GM18868 (cell line): Measurements from ENCODE around the gene METTL21A.

Experiments
- ATAC-seq: cut with Tn5 transposase; IDR thresholded peaks from one replicate; pipeline ENCODE4 v1.9.1; 2021; ENCODE audit warnings: mild to moderate bottlenecking, moderate library complexity; ENCODE audit not compliant: unreplicated experiment

Gene METTL21A

DNA sequence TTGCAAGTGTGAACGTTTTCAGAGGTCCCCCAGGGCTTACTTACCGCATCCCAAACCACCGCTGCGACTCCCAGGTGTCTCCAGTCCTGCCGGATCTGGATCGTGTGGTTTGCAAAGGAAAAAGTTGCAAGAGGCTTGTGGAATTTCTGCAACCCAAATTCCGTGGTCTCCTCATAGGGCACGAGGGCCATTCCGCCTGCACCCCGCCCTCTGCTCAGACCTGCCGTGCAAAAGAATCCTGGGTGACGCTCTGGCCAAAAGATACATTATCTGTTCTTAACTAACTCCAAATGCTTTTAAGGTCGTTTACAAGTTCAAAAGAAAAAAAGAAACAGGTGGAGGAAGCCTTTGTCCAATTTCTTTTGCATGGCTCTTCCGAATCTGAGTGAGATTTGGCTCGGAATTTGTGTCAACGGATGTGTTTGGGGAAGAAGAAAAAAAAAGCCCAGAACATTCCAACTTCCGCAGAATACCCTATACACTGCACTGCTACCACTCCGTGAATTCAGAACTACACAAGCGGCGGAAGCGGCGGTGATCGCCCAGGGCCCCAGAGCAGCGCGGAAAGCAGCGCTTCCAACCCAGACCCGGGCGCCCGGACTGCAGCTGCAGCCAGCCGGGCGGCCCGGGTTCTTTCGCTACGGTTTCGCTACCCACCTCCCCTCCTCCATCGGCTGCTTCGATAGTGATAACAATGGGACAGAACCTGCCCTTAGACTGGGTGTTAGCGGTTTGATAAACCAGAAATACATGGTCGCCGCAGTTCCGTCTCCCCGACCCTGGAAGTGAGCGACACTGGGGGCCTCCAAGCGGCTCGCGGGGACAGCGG lies 795 bp downstream of the METTL21A start:
- ATAC-seq: peak; percentile 33

DNA sequence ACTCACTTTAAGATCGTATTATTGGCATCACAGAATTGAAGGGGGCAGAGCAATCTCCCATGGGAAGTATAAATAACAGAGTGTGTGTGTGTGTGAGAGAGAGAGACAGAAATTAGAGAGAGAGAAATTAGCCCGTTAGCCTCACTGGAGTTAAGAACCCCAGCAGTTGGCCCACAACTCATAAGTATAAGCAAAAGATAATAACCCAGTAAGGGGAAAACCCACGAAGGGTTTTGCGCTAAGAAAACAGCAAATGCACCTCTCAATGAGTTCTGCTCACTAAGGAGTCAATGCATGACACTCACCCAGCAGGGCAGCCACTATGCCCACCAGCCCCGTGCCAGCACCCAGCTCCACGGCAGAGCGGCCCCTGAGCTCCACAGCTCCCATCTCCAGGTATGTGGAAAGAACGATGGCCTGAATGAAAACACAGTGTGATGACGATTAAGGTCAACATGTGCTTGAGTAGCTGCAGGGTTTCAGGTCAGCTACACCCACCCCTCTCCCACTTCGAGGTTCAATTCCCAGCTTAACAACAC lies 3.6 kb downstream of the METTL21A start:
- ATAC-seq: no peak

DNA sequence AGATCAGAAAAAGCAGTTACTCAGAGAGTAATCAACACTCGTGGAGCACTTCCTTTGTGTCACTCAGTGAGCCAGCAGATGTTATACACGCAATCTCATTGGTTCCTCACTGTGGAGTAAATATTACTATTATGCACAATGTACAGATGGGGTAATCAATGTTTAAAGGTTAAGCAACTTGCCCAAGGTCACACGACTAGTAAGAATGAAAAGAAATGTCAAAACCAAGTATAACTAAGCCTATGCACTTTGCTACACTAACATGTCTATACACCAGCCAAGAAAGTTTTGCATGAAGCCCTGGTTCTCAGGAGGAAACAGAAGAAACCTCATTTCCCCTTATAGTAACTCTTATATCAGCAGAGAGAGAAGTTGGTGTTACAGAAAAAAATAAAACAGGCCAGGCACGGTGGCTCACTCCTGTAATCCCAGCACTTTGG lies 5.4 kb downstream of the METTL21A start:
- peak; percentile 37 for ATAC-seq

DNA sequence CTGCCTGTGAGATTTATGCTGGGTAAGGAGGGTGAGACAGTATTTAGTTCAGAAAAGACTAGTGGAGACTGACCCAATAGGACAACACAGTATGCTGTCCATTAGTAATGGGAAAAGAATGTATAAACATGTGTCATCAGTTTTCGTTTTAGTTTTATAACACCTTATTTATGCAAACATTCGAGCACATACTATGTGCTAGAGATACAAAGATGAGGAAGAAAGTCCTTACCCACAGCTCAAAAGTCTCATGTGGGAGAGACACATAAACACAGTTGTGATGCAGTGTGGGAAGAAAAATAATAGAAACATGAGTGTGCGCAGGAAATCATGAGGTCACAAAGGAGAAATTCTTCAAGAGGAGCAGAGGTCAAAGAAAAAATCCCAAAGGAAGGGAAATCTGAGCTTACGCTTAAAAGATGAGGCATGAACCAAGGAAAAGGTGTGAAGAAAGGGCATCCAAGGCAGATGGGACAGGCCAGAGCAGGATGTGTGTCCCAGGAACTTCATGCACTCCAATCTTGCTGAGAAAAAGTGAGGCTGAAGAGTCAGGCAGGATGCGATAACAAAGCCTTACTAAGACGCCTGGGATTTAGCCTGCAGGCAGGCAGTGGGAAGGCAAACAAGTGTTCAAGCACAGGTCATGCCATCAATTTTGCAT lies 8.1 kb downstream of the METTL21A start:
- ATAC-seq: no peak

DNA sequence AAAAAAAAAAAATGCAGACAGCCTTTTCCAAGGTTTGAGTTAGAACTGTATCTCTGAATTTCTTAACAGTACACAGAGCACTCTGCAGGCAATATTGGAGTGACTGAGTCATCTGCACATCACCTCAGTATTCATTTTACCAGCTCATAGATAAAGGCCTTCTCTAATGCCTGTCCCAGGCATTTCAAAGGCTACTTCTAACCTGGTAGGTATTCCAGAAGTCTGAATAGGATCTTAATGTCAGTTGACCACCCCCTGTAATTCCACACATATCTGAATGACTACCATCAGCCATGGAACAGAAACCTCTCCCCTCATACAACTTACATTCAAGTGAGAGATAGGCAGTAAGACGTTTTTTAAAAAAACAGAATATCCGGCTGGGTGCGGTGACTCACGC lies 9.0 kb downstream of the METTL21A start:
- ATAC-seq: no peak

DNA sequence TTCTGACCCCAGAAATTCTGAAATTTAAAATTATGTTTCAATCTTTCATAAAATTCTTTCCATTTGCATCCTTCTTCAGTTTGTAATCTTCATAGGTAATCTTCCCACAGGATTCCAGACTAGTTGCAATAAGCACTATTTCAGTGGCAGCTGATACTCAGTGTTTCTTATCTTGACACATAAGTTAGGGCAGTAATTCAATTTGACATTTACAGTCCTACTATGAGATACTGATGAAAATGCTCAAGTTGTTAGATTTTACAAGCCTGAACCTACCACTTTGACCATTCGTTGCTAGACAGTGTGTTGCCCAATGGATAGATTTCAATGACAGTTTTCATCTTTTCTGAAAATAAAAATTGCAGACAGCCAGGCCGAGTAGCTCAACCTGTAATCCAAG lies 10.4 kb downstream of the METTL21A start:
- ATAC-seq: no peak

DNA sequence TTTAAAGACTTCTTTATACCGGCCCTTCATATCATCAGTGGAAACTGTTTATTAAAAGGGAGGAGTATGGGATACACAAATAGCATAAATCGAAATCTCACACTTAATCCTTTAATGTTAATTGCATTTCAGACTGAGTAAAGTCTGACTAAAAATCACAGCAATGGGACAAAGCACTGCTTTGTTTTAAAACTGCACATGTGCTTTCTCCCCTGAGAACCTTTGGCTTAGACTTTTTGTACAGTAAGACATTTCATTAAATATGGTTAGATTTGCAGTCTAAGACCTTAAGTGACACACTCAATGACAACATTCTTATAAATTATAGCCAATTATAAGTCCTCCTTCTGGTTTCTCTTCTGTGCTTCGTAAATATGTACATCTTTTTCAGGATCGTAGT lies 12.5 kb downstream of the METTL21A start:
- ATAC-seq: no peak

DNA sequence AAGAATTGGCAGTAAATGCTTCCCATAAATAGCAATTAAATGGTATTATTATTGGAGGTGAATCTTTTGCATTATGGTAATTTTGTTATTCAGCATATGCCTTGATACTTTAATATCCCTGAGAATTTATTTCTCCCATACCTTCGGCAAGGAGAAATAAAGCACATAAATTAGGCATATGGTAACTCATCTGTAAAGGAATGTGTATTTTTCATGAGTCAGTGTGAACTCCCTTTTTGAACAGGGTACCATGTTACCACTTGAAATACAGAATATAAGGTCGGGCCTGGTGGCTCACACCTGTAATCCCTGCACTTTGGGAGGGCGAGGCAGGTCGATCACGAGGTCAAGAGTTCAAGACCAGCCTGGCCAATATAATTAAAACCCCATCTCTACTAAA lies 18.4 kb downstream of the METTL21A start:
- ATAC-seq: no peak

DNA sequence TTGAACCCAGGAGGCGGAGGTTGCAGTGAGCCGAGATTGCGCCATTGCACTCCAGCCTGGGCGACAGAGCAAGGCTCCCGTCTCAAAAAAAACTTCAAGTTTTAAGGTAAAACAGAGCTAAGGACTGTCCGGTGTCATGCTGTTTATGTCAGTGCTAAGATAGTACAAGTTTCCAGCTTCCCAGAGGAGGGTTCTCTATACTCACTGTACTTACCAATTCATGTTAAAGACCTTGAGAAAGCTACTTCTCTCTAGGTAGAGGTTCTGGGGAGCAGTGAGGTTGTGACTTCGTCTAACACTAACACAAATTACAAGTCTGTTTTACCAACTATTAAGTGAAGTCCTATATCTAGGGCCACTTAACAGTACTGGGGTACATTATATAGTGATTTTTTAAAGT lies 18.8 kb downstream of the METTL21A start:
- no peak for ATAC-seq

DNA sequence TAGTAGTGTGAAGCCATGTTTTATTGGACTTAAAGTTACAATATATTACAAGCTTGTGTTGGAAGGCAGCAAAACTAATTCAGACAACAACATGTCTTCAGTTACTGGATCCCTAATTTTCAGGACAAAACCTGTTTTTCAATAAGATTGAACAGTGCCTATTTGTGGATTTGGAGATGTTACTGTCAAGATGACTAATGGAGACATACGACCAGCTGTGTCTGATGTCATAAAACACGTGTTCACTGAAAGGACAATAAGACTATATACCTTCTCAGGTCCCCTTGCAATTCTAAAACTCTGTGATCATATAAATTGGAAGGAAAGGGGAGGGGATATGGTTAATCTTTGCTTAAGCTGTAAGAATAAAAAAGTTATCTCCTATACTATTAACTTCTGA lies 21.7 kb downstream of the METTL21A start:
- ATAC-seq: no peak

DNA sequence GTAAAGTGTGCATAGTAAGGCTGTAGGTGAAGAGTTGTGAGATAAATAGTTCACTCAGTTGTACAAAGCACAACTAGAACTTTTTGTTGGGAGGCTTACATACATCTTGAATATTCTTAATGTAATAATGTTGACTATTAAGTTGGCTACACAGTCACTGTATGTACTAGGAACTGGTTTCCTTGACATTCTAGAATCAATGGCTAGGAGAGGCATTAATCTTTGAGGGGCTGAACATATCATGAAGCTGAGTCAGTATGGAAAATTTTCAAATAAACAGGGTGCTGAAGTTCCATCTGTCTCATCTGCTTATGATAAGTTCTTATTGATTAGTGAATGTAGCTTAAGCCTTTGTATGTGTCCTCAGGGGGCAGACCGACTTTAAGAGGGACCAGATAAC lies 23.4 kb downstream of the METTL21A start:
- ATAC-seq: no peak

DNA sequence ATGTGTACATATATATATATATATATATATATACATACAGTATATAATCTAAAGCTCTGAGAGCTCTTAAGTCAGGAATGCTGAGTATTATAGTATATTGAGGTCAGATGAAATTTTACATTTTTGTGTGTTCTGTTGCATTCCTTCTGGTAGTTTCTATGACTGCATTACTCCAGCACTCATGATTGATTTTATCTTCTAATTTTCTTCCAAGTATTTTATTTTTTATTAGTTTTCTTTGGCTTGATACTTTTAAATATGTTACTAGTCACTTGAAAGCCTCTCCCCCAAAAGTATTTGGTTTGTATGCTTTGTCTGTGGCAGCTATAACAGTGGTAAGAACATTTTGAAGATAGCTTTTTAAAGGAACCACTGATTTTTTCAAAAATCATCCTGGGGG lies 25.0 kb downstream of the METTL21A start:
- no peak for ATAC-seq

DNA sequence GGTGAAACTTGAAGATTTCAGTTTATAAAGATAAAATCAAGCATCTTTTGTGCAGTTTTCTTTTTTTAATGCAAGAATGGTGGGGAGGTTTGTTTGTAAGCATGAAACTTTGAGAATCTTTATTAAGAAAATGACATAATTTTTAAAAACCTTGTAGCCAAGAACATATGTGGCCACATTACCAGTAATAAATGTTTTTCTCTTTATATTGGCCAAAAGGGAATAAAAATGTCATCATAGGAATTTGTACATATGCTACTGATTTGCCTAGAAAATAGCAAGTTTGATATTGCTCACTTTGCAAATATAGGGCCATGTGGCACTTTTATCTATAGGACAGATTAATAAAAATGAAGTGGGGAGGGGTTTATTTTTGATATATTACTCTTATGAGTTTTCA lies 25.6 kb downstream of the METTL21A start:
- ATAC-seq: no peak

DNA sequence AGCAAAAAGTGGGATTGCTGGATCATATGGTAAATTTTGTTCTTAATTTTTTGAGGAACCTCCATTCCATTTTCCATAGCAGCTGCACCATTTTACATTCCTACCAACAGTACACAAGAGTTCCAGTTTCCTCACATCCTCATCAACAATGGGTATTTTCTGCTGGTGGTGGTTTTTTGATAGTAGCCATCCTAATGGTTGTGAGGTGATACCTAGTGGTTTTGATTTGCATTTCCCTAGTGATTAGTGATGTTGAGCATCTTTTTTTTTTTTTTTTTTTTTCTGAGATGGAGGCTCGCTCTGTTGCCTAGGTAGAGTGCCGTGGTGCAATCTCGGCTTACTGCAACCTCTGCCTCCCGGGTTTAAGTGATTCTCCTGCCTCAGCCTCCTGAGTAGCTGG lies 30.5 kb downstream of the METTL21A start:
- no peak for ATAC-seq

DNA sequence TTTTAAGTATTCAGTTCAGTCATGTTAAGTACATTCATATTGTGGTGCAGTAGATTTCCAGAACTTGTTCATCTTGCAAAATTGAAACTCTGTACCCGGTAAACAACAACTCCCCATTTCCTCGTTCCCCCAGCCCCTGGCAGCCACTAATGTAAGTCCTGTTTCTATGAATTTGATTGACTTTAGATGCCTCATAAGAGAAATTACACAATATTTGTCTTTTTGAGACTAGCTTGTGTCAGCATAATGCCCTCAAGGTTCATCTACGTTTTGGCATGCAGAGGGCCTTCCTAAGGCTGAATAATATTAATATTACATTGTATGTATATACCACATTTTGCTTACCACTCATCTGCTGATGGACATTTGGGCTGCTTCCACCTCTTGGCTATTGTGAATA lies 30.9 kb downstream of the METTL21A start:
- no peak for ATAC-seq

DNA sequence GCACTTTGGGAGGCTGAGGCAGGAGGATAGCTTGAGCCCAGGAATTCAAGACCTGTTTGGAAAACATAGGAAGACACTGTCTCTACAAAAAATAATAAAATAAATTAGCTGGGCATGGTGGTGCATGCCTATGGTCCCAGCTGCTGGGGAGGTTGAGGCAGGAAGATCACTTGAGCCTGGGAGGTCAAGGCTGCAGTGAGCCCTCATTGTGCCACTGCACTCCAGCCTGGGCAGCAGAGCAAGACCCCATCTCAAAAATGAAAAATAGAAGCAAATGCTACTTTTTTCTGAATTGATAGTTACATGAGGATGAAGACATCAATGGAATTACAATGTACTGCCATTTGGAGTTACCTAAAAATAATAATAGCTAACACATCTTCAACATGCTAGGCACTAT lies 31.9 kb downstream of the METTL21A start:
- no peak for ATAC-seq

DNA sequence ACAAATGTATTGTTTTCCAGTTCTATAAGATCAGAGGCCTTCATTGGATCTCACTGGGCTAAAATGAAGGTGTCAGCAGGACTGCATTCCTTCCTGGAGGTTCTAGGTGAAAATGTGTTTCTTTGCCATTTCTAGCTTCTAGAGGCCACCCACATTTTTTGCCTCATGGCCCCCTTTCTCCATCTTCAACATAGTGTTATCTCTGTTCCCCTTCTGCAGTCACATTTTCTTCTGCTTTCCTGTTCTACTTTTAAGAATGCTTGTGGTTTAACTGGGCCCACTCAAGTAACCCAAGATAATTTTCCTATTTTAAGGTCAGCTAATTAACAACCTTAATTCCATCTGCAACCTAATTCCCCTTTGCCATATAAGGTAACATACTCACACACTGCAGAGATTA lies 36.1 kb downstream of the METTL21A start:
- no peak for ATAC-seq

DNA sequence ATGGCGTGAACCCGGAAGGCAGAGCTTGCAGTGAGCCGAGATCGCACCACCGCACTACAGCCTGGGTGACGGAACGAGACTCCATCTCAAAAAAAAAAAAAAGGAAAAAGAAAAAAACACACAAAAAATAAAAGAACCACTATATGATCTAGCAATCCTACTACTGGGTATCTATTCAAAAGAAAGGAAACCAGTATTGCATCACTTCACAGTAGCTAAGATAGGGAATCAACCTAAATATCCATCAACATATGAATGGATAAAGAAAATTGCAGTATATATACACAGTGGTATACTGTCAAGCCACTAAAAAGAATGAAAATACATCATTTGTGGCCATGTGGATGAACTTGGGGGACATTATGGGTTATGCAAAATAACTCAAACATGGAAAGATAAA lies 37.9 kb downstream of the METTL21A start:
- ATAC-seq: no peak

DNA sequence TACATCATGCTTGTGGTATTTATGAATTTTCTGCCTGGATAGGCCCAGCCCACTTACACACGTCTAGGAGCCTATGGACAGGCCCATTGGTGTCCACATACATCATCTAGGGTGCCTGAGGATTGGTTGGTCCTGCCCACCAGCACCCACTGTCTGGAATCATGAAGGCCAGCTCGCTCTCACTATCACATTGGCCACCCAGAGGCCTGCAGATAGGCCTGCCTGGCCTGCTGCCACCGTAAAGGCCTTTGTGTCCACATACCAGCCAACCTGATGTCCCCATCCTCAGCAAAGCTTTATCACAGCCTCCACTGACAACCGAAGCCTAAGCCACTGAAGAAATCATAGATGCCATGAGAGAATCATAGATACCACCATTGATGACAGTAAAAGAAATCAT lies 40.2 kb downstream of the METTL21A start:
- no peak for ATAC-seq

DNA sequence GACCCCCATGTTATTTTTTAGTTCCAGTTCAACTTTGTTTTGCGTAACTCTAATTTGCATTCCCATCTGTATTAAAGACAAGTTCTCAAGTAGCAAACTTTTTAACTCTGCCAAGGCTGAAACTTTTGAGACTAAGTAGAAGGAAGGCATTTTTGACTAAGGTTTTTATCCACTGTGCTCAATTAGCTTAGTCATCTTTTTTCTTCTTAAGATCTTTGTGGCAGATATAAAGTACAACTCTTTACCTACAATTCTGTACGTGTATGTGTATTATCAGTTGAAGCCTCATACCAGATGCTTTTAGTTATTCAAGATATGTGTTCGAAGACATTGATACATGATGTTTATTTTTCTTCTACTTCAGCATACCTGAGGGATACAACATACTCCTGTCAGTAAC lies 53.8 kb downstream of the METTL21A start:
- ATAC-seq: no peak

DNA sequence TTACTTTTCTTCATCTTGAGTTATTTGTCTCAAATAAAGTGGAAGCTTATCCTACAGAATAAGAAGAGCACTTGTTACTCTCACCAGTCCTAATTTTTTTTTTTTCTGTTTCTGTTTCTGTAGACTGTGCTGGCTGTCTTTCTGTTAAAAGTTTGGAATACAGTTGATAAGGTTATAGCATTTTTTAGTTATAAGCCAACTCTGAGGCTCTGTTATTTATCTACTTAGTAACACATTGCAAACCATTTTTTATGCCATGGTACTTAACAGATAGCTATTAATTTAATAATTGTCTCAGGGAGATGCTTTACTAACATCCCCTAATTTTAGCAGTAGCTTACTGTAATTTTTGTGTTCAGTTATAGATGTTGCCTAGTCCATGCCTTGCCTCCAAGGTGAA lies 57.5 kb downstream of the METTL21A start:
- ATAC-seq: no peak

DNA sequence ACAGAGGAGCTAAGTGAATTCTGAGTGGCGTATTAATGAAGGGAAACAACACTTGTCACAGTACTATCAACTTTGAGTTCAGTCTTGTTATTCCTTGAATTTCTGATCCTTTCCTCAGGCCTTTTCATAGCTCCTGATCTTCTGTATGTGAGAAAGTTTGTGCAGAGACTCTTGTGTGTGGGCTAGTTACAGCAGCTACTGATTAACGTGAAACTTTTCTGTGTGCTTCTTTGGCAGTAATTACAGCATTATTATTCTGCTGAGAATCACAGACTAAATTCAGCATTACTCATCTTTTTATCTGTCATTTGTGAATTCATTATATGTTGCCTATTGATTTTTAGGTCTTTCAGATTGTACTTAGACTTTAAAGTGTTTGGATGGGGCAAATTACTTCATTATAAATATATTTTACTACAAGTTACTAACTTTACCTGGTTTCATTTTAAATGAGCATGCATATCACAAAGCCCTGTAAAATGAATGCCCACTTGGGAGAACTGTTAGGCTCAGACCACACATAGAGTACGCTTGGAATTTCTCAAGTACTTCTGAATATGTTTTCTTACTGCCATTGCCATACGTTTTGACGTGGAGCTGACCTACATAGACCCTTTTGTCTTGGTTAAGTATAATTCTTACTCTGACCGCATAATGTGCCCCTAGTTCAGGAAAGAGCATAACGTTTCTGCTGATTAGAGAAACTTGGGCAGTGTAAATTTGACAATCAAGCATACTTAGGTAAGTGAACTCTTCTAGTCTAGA lies 59.3 kb downstream of the METTL21A start:
- no peak for ATAC-seq
